Nasal cavity respiratory epithelium epithelial cell of viscerocranial mucosa (primary cell): Measurements from ENCODE around the gene PRSS2. TPM values are rescaled to one million over a fixed set of nuclear protein-coding genes. Genes with fewer than 3 reads are reported as not detected.

Experiments used
- total RNA-seq: library from RNA; depleted of rRNA; stranded (reverse); fragments of >200 nt; gene quantifications from 2 replicates; pipeline ENCODE4 v1.2.3, GENCODE V29; 2014

Gene PRSS2
- not detected in 2 replicates for total RNA-seq

GRCh38 chr7:142770661-142771352 is at the start of gene PRSS2:
TSS of gene PRSS2 (plus strand) at chr7:142770970. CDS start at chr7:142770983, 13 bp downstream.

GRCh38 chr7:142749218-142749993 is 21.4 kb upstream of the PRSS2 start, which contains the start of gene PRSS1:
TSS of gene PRSS1 (plus strand) at chr7:142749472. CDS start at chr7:142749485, 13 bp downstream.

Other genes with a start within 250 kb of the PRSS2 start
- not detected in 2 replicates for gene PRSS1, start 21.5 kb upstream of the PRSS2 start, total RNA-seq
- 0.34 and 3.2 TPM in 2 replicates for gene EPHB6, start 84.1 kb downstream of the PRSS2 start, total RNA-seq
- 0.14 TPM in 1 of 2 replicates, not detected in the other for gene TRPV6, start 114.8 kb downstream of the PRSS2 start, total RNA-seq
- gene TRPV5, start 162.8 kb downstream of the PRSS2 start, total RNA-seq: not detected in 2 replicates
- gene LLCFC1, start 168.5 kb downstream of the PRSS2 start, total RNA-seq: not detected in 2 replicates
- gene KEL, start 191.4 kb downstream of the PRSS2 start, total RNA-seq: 0.28 TPM in 1 of 2 replicates, not detected in the other